ENCODE data around the gene TANC1.
A peak's percentile ranks its signal among the peaks of the same experiment; 100 is the strongest.

TANC1 gene

DNA sequence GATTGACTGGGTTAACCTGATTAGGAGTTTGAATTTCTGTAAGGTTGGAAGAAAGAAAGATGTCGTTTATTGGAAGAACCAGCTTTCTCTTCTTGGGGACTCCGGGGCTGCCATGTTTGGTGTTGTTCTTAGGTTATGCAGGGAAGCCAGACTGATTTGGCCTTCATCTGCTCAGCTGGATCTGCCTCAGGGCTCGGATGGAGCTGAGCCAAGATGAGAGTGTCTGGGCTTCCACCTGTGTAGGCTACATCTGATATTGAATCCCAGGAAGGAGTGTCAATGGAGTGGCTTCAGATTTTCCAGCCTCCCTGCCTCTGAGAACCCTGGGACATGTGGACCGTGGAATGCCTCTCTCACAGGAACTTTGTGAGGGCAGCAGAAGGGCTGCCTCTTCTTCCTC, 192.0 kb downstream of the TANC1 start:
- no peak for ATAC-seq (ENCODE audit: insufficient read depth, low read depth)
- Histone ChIP-seq H3K36me3 (ENCODE audit: insufficient read depth, low read length) (no peaks in the 10 kb centered on the region; the same call in 1 of the 2 replicates), H3K4me1 (ENCODE audit: insufficient read depth, low read length) (peaks cover 68% of the 10 kb centered on the region), H3K9me3 (ENCODE audit: insufficient read depth, low read length, severe bottlenecking) (no peaks in the 10 kb centered on the region), H4K20me1 (ENCODE audit: insufficient read depth, low read length) (no peaks in the 10 kb centered on the region), H3K27me3 (ENCODE audit: insufficient read depth, low read length, poor library complexity) (no peaks in the 10 kb centered on the region), H3K4me2 (ENCODE audit: insufficient read depth, low read length) (peak overlapping the region; percentile 47; the same call in 1 of the 2 replicates), H3K9ac (ENCODE audit: low read depth, low read length) (0 out of 2 replicates have a peak overlapping the region, but pooled peaks have one; percentile 5), H3K79me2 (ENCODE audit: insufficient read depth, low read length) (no peaks in the 10 kb centered on the region), H3K4me3 (ENCODE audit: low read depth in 1 of 2, low read length in 2 of 2) (no peak overlapping the region), H3K27ac (ENCODE audit: low read length) (peak overlapping the region; percentile 84), H2AFZ (ENCODE audit: low read depth, low read length) (peak overlapping the region; percentile 68)
- TF ChIP-seq EZH2 (IDR thresholded peaks at IDR 0.05; ENCODE audit: borderline replicate concordance, low read depth, low read length, severe bottlenecking), result no peak
- TF ChIP-seq, protein P1, sequence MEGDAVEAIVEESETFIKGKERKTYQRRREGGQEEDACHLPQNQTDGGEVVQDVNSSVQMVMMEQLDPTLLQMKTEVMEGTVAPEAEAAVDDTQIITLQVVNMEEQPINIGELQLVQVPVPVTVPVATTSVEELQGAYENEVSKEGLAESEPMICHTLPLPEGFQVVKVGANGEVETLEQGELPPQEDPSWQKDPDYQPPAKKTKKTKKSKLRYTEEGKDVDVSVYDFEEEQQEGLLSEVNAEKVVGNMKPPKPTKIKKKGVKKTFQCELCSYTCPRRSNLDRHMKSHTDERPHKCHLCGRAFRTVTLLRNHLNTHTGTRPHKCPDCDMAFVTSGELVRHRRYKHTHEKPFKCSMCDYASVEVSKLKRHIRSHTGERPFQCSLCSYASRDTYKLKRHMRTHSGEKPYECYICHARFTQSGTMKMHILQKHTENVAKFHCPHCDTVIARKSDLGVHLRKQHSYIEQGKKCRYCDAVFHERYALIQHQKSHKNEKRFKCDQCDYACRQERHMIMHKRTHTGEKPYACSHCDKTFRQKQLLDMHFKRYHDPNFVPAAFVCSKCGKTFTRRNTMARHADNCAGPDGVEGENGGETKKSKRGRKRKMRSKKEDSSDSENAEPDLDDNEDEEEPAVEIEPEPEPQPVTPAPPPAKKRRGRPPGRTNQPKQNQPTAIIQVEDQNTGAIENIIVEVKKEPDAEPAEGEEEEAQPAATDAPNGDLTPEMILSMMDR (IDR thresholded peaks at IDR 0.05; ENCODE audit: borderline replicate concordance, extremely low read depth, low read length, poor library complexity, severe bottlenecking), result no peak
- no peak for DNase-seq

- TF ChIP-seq, protein P1 (IDR thresholded peaks at IDR 0.05; ENCODE audit: borderline replicate concordance, extremely low read depth, low read length, poor library complexity, severe bottlenecking), result no peak
- TF ChIP-seq EZH2 (IDR thresholded peaks at IDR 0.05; ENCODE audit: borderline replicate concordance, low read depth, low read length, severe bottlenecking), result no peak
- H3K79me2 ChIP-seq (ENCODE audit: insufficient read depth, low read length), result no peaks in the 10 kb centered on the region
- H4K20me1 ChIP-seq (ENCODE audit: insufficient read depth, low read length), result no peaks in the 10 kb centered on the region
- peaks cover 68% of the 10 kb centered on the region for H3K4me1 ChIP-seq (ENCODE audit: insufficient read depth, low read length)
- peak; percentile 39 for DNase-seq
- no peak overlapping the region for H3K4me3 ChIP-seq (ENCODE audit: low read depth in 1 of 2, low read length in 2 of 2)
- no peaks in the 10 kb centered on the region; the same call in 1 of the 2 replicates for H3K36me3 ChIP-seq (ENCODE audit: insufficient read depth, low read length)
- peak; percentile 35; the same call in 2 of the 3 replicates for ATAC-seq (ENCODE audit: insufficient read depth, low read depth)
- peak overlapping the region; percentile 47 for H3K4me2 ChIP-seq (ENCODE audit: insufficient read depth, low read length)
- H2AFZ ChIP-seq (ENCODE audit: low read depth, low read length), result peak overlapping the region; percentile 68
- H3K27me3 ChIP-seq (ENCODE audit: insufficient read depth, low read length, poor library complexity), result no peaks in the 10 kb centered on the region
- 0 out of 2 replicates have a peak overlapping the region, but pooled peaks have one; percentile 5 for H3K9ac ChIP-seq (ENCODE audit: low read depth, low read length)
- peak overlapping the region; percentile 84 for H3K27ac ChIP-seq (ENCODE audit: low read length)
- H3K9me3 ChIP-seq (ENCODE audit: insufficient read depth, low read length, severe bottlenecking), result no peaks in the 10 kb centered on the region
Observed at GRCh38 chr2:159160954-159161353, 192.5 kb downstream of the TANC1 start.

DNA sequence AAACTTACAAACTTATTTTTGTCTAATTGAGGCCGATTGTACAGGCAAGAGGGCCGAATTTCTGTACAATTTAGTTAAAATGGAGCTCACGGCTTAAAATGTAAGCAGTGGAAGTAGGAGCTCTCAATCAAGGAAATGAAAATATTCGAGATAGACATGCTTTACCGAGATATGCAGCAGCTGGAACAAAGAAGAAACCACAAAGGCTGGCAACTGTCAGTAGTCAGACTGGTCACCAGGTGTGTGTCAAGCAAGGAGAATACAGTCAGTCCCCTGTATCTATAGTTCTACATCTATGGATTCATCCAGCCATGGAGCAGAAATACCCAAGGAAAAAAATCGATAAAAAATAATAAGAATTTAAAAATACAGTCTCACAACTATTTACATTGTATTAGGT, 195.5 kb downstream of the TANC1 start:
- Histone ChIP-seq H3K4me3 (ENCODE audit: low read depth in 1 of 2, low read length in 2 of 2) (no peak overlapping the region), H3K27ac (ENCODE audit: low read length) (peak overlapping the region; percentile 83), H2AFZ (ENCODE audit: low read depth, low read length) (peak overlapping the region; percentile 62), H3K9me3 (ENCODE audit: insufficient read depth, low read length, severe bottlenecking) (no peaks in the 10 kb centered on the region), H3K36me3 (ENCODE audit: insufficient read depth, low read length) (peaks cover 6% of the 10 kb centered on the region; the same call in 1 of the 2 replicates), H3K4me2 (ENCODE audit: insufficient read depth, low read length) (peak overlapping the region; percentile 45), H3K9ac (ENCODE audit: low read depth, low read length) (peak overlapping the region; percentile 54), H3K4me1 (ENCODE audit: insufficient read depth, low read length) (peaks cover 69% of the 10 kb centered on the region), H4K20me1 (ENCODE audit: insufficient read depth, low read length) (no peaks in the 10 kb centered on the region), H3K27me3 (ENCODE audit: insufficient read depth, low read length, poor library complexity) (no peaks in the 10 kb centered on the region), H3K79me2 (ENCODE audit: insufficient read depth, low read length) (no peaks in the 10 kb centered on the region)
- TF ChIP-seq EZH2 (IDR thresholded peaks at IDR 0.05; ENCODE audit: borderline replicate concordance, low read depth, low read length, severe bottlenecking), result no peak
- TF ChIP-seq, protein P1 (IDR thresholded peaks at IDR 0.05; ENCODE audit: borderline replicate concordance, extremely low read depth, low read length, poor library complexity, severe bottlenecking), result no peak
- ATAC-seq (ENCODE audit: insufficient read depth, low read depth) (peak; percentile 94), DNase-seq (peak; percentile 74)

Measured in DND-41 (cell line).